GM06990 (cell line): ENCODE results near the gene MAPK10.

ENCODE experiments used
- DNase-seq: peaks from one replicate; pipeline ENCODE4 v3.0.0-alpha.2; 2011; ENCODE audit not compliant: insufficient read length; ENCODE audit errors: extremely low read depth
- H3K27me3 ChIP-seq: replicated peaks from 2 replicates; pipeline ENCODE4 v1.6.0; 2011; ENCODE audit warnings: low read length; ENCODE audit not compliant: control insufficient read depth, insufficient read depth
- H3K36me3 ChIP-seq: 2 replicates; pipeline ENCODE4 v1.5.1; 2011; ENCODE audit warnings: low read length; ENCODE audit not compliant: control insufficient read depth, insufficient read depth
- H3K4me3 ChIP-seq: replicated peaks from 2 replicates; pipeline ENCODE4 v1.5.1; 2011; ENCODE audit warnings: low read depth, mild to moderate bottlenecking, control low read depth, low read length
- TF ChIP-seq, protein P1 (sequence below): IDR thresholded peaks from 2 replicates; pipeline ENCODE4 v1.5.1; 2011; ENCODE audit warnings: low read length, control low read depth, mild to moderate bottlenecking, inconsistent platforms; ENCODE audit not compliant: insufficient read depth, poor library complexity, severe bottlenecking

MAPK10 gene

DNA sequence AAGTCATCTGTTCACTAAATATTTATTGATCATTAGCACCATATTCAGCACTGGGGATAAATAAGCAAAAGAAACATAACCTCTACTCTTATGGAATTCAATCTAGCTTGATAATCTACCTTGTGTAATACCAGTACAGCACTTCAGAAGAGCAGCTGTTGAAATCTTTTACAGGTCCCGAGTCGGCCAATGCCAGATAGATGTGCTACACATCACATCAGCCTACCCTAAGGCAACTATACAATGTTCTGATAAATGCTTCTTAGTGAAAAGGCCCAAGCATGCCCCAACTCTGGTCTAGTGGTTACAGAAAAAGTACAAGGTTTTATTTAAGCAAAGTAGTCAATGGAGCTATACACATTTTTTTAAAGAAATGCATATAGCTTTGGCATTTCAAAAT, 68.7 kb downstream of the MAPK10 start:
- DNase-seq, result no peak
- Histone ChIP-seq H3K4me3 (no peak overlapping the region), H3K27me3 (no peaks in the 10 kb centered on the region), H3K36me3 (no peaks in the 10 kb centered on the region)
- TF ChIP-seq, protein P1, sequence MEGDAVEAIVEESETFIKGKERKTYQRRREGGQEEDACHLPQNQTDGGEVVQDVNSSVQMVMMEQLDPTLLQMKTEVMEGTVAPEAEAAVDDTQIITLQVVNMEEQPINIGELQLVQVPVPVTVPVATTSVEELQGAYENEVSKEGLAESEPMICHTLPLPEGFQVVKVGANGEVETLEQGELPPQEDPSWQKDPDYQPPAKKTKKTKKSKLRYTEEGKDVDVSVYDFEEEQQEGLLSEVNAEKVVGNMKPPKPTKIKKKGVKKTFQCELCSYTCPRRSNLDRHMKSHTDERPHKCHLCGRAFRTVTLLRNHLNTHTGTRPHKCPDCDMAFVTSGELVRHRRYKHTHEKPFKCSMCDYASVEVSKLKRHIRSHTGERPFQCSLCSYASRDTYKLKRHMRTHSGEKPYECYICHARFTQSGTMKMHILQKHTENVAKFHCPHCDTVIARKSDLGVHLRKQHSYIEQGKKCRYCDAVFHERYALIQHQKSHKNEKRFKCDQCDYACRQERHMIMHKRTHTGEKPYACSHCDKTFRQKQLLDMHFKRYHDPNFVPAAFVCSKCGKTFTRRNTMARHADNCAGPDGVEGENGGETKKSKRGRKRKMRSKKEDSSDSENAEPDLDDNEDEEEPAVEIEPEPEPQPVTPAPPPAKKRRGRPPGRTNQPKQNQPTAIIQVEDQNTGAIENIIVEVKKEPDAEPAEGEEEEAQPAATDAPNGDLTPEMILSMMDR, result no peak

DNA sequence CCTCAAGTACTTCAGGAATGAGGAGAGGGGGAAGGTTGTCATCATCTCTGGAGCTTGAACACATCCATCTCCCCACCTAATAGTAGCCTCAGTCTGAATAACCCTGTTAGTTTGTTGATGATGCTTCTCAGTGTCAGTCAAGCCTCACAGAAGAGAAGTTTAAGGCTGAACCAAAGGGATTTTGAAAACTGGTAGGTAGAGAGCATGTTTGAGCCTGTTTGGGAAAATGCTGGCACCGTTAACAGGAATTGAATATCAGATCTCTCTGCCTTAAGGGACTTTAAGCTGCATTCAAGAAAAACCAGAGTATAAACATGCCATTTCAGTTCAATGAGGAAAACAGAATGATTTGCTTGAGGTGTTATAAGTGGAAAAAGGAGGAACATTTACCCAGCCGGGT, 73.1 kb downstream of the MAPK10 start:
- TF ChIP-seq, protein P1, result no peak
- H3K36me3 ChIP-seq, result no peaks in the 10 kb centered on the region
- no peaks in the 10 kb centered on the region for H3K27me3 ChIP-seq
- H3K4me3 ChIP-seq, result no peak overlapping the region
- DNase-seq, result no peak

DNA sequence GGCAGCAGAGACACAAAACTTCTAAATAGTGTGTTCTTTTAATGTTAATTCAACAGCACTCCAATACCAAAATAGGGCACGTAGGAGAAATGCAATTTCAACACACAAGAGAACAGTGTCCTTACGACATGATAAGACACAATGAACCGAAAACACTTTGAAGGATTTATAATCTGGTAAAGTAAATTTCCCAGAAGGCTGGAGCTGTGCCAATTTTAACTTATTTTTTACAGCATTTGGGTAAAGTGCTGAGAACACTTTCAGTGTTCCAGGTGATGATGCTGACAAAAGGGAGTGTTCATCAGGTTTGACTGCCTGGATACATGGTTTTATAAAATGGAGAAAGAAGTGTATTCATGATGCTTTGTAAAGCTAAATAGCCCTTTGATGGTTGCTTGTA, 76.5 kb downstream of the MAPK10 start:
- Histone ChIP-seq H3K27me3 (no peaks in the 10 kb centered on the region), H3K4me3 (no peak overlapping the region), H3K36me3 (no peaks in the 10 kb centered on the region)
- DNase-seq, result no peak
- TF ChIP-seq, protein P1, result no peak

DNA sequence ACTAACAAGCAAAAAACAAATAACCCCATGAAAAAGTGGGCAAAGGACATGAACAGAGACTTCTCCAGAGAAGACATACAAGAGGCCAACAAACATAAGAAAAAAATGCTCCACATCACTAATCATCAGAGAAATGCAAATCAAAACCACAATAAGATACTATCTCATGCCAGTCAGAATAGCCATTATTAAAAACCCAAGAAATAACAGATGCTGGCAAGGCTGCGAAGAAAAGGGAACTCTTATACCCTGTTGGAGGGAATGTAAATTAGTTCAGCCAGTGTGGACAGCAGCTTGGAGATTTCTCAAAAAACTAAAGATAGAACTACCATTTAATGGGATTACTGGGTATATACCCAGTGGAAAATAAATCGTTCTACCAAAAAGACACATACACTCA, 79.6 kb downstream of the MAPK10 start:
- Histone ChIP-seq H3K4me3 (no peak overlapping the region), H3K36me3 (no peaks in the 10 kb centered on the region), H3K27me3 (no peaks in the 10 kb centered on the region)
- DNase-seq, result no peak
- TF ChIP-seq, protein P1, result no peak

DNA sequence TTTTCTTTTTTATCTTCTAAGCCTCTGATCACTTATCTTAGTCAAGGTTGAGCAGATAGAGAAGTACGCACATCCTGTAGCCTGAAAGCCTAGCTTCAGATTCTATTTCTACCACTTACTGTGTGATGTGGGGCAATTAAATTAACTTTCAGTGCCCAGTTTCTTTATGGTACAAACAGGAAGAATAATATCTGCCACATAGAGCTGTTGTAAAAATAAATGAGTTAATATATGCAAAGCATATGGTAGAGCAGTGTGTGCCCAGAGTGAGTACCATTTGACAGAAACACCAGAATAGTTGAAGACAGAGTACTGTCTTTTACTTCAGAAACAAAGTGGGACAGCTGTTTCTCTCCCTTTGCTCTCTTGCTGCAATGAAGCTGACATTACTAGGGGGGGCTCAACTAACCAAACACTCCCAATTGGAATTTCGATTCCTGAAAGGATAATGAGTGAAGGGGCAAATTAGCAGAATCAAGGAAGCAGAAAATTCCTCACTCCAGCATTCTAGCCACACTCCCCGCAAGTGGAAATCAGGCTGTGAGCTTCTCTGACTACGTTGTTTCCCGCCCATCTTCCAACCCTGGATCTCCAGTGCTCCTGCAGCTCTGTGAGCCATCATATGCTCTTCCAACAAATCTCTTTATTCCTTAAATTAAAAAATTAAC, 80.4 kb downstream of the MAPK10 start:
- H3K27me3 ChIP-seq, result no peaks in the 10 kb centered on the region
- DNase-seq, result no peak
- TF ChIP-seq, protein P1, result no peak
- no peaks in the 10 kb centered on the region for H3K36me3 ChIP-seq
- no peak overlapping the region for H3K4me3 ChIP-seq

DNA sequence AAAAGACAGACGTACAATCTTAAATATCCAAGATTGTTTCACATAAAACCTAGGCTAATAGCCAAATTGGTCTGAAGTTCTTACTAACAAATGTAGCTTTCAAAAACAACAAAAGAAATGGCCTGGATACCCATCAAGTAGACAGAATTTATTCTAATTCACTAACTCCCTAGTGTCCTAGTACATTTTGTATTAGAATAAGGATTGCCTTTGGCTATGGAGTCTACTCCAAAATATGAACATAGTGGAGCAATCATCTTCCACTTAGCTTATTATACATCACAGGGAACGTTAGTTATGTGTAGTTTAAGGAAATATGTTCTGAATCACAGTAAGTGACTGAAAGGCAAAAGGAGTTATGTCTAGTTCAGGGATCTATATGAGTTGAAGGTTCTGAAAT, 81.7 kb downstream of the MAPK10 start:
- no peaks in the 10 kb centered on the region for H3K36me3 ChIP-seq
- TF ChIP-seq, protein P1, result no peak
- no peak for DNase-seq
- H3K27me3 ChIP-seq, result no peaks in the 10 kb centered on the region
- H3K4me3 ChIP-seq, result no peak overlapping the region
